Stimulated activated CD4-positive, alpha-beta T cell treated with anti-CD3 and anti-CD28 coated beads, TNF-alpha, amount 100 ng/mL, for 1 hour (primary cell): Measurements from ENCODE around the gene ANTXR2.
"Not testable (repeated sequence)": the region's sequence is repeated elsewhere in the genome, so short reads cannot be mapped to it uniquely, and the experiment has no call there.

ENCODE experiments used
- DNase-seq, 3 donors: peaks; one replicate each; pipeline ENCODE4 v3.0.0-alpha.2; 2020; ENCODE audit warnings: low read depth in 3 of 3, low spot score in 1 of 3

The ANTXR2 gene

DNA sequence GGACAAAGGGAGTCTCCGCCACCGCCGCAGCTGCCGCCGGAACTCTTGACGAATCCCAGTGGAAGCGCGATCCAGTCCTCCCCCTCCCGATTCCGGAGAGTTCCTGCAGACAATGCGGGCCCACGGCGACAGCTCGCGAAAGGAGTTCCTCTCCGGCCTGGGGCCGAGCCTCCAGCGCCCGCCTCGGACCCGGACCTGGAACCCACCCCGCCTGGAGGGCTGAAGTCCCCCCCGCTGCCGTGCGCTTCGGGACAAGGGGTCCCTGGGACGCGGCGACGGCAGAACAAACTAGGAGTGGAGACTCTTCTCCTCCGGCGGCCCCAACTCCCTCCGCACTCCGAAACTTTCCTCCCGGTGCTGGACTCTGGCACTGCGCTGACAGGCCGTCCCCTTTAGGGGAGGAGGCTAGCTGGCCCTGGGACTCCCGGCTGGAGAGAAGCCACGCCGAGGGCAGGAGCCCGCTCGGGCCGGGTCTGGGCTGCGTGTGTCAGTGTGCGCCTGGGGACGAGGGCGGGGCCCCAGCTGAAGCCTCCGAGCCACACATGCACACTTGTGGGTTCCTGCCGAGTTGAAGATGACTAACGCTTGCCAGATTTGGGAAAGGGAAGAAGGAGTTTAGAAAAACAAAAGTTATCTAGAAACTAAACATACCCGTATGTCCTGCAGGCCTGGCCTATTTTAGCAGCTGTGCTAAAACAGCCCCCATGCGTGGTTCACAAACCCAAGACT, at the start of gene ANTXR2:
ANTXR2 (minus strand) TSS at position 486 of the 729 bp plus-strand sequence. CDS start 669 bp downstream, outside the sequence.
- DNase-seq: peak in 2 of 3 donors; percentile 43 to 50

DNA sequence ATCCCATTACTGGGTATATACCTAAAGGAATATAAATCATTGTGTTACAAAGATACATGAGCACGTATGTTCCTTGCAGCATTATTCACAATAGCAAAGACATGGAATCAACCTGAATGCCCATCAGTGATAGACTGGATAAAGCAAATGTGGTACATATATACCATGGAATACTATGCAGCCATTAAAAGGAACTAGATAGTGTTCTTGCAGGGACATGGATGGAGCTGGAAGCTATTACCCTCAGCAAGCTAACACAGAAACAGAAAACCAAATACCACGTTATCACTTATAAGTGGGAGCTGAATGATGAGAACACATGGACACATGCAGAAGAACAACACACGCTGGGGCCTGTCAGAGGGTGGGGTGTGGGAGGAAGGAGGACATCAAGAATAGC, 48.8 kb upstream of the ANTXR2 start:
- not testable (repeated sequence) for DNase-seq

- not testable (repeated sequence) for DNase-seq
Observed at GRCh38 chr4:80119620-80120019, 46.6 kb upstream of the ANTXR2 start.

DNA sequence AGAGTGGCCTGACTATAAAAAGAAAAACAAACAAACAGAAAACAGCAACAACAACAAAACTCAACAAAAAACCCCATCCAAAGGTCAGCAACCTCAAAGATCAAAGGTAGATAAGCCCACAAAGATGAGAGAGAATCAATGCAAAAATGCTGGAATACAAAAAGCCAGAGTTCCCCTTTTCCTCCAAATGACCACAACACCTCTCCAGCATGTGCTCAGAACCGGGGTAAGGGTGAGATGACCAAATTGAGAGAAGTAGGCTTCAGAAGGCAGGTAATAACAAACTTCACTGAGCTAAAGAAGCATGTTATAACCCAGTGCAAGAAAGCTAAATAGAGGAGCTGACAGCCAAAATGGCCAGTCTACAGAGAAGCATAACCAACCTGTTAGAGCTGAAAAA, 43.5 kb upstream of the ANTXR2 start:
- DNase-seq: no peak

- DNase-seq: no peak
Observed at GRCh38 chr4:80115368-80116181, 42.5 kb upstream of the ANTXR2 start.

DNA sequence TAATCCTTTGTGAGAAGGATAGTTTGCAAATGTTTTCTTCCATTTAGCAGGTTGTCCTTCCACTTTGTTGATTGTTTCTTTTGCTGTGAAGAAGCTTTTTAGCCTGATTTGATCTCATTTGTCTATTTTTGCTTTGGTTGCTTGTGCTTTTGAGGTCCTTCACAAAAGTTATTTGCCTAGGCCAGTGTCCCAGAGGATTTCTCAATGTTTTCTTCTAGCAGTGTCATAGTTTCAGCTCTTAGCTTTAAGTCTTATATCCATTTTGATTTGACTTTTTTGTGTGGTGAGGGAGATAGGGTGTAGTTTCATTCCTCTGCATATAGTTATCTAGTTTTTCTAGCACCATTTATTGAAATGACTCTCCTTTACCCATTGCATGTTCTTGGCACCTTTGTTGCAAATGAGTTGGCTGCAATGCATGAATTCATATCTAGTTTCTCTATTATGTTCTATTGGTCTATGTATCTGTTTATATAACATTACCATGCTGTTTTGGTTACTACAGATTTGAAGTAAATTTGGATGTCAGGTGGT, 41.8 kb upstream of the ANTXR2 start:
- DNase-seq: no peak

GRCh38 chr4:80113615-80114014, 40.6 kb upstream of the ANTXR2 start:
- no peak for DNase-seq

DNA sequence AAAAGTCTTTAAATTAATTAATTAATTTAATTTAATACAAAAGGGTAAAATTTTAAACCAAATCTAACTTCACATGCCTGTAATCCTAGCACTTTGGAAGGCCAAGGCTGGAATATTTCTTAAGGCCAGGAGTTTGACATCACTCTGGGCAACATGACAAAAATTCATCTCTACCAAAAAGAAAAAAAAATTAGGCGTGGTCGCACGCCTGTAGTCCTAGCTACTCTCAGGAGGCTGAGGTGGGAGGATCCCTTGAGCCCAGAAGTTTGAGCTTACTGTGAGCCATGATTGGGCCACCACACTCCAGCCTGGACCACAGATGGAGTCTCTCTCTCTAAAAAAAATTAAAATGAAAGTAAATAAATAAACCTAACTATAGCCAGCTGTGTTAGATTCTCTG, 39.2 kb upstream of the ANTXR2 start:
- DNase-seq: no peak

GRCh38 chr4:80111276-80111675, 38.2 kb upstream of the ANTXR2 start:
- no peak for DNase-seq

GRCh38 chr4:80107374-80107773, 34.3 kb upstream of the ANTXR2 start:
- no peak for DNase-seq

DNA sequence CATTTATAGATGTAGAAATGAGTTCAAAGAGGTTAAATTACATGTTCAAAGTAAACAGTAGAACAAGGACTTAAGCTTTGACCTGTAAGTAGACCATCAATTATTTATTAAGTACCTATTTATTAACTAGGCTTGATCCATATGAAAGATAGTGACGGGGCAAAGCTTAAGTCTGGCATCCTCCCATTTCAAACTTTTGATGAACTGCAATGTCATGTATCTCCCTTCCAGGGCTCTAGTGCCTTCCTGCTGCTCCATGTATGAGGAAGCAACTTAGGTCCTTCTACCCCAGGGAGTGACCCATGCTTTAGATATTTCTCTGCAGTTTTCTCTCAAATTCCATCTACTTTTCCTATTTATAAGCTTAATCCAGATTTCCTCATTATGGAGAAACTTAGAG, 31.9 kb upstream of the ANTXR2 start:
- no peak for DNase-seq

DNA sequence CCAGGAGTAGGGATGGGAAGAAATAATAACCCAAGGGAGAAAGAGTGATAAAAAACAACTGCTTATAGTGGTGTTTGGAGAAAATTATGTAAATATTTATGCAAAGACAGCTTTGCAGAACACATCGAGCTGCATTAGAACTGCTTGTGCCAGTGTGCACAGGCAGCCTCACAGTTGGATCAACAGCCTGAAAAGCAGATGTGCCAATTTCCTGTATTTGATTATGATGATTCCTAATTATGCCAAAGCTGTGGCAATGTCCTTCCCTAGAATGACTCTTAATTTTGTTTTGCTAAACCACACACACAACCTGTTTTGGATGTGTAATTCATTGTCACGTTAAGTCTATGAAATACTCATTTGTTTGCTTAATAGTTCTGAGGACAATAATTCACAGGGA, 30.6 kb upstream of the ANTXR2 start:
- no peak for DNase-seq

- no peak for DNase-seq
Observed at GRCh38 chr4:80101792-80102116, 28.7 kb upstream of the ANTXR2 start.

- no peak for DNase-seq
Observed at GRCh38 chr4:80101071-80101791, 28.2 kb upstream of the ANTXR2 start.

DNA sequence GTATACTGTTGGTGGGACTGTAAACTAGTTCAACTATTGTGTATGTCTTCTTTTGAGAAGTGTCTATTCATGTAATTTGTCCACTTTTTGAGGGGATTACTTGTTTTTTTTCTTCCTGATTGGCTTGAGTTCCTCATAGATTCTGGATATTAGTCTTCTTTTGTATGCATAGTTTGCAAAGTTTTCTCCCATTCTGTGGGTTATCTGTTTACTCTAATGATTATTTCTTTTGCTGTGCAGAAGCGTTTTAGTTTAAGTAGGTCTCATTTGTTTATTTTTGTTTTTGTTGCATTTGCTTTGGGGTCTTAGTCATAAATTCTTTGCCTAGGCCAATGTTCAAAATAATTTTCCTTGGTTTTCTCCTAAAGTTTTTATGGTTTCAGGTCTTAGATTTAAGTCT, 26.6 kb upstream of the ANTXR2 start:
- DNase-seq: no peak

DNA sequence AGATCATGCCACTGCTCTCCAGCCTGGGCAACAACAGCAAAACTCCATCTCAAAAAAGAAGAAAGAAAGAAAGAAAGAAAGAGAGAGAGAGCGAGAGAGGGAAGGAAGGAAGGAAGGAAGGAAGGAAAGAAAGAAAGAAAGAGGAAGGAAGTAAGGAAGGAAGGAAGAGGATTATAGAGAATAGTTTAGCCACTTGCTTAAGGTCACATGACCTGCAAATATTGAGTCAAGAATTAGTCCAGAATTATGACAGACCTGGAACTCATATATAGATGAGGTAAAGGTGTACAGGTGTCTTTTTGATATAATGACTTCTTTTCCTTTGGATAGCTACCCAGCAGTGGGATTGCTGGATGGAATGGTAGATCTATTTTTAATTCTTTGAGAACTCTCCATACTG, 25.6 kb upstream of the ANTXR2 start:
- DNase-seq: no peak

GRCh38 chr4:80097400-80098177, 24.6 kb upstream of the ANTXR2 start:
- DNase-seq: no peak

GRCh38 chr4:80096175-80096850, 23.3 kb upstream of the ANTXR2 start:
- no peak for DNase-seq

DNA sequence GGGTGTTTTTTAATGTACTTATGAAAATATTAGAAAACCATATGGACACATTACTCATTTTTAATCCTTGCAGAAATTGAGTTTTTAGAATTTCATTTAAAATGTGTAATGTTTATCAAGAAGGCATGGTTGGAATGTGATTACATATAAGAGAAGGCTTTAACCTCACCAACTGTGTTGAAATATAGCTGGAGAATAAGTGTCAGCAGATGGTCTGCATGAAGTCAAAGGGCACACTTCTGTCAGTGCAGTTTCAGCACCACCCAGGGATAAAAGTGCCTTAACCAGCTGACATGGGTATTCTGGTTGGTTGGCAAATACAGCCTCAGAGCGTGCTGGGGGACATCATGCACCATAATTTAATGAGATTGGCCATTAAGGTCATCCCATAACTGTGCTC, 21.2 kb upstream of the ANTXR2 start:
- DNase-seq: no peak

- DNase-seq: no peak
Observed at GRCh38 chr4:80093563-80093962, 20.5 kb upstream of the ANTXR2 start.
